Amygdala (tissue), 56 donors: ENCODE results near the gene DUOXA1.

Source experiments
- DNase-seq, 56 donors: peaks; one replicate each; lab custom pipeline; 2025; lab: John Stamatoyannopoulos, UW

DUOXA1 gene

GRCh38 chr15:45134046-45134445 lies 4.4 kb upstream of the DUOXA1 start:
- DNase-seq: no peak

- DNase-seq: no peak
These were observed 3.9 kb upstream of the DUOXA1 start for GRCh38 chr15:45133561-45133920.

- DNase-seq: no peak
These were observed 3.3 kb upstream of the DUOXA1 start for GRCh38 chr15:45132844-45133560.

GRCh38 chr15:45131510-45131909 lies 1.8 kb upstream of the DUOXA1 start:
- no peak for DNase-seq

GRCh38 chr15:45130291-45131000 lies 767 bp upstream of the DUOXA1 start:
- DNase-seq: no peak

- DNase-seq: no peak
These were observed 574 bp downstream of the DUOXA1 start for GRCh38 chr15:45128971-45129639.

GRCh38 chr15:45126535-45127158 lies 3.0 kb downstream of the DUOXA1 start:
- peak in 1 of 56 donors; percentile 12 for DNase-seq

- no peak for DNase-seq
These were observed 6.3 kb downstream of the DUOXA1 start for GRCh38 chr15:45123397-45123796.

GRCh38 chr15:45122719-45123118 lies 7.0 kb downstream of the DUOXA1 start:
- no peak for DNase-seq

GRCh38 chr15:45121706-45122417 lies 7.8 kb downstream of the DUOXA1 start:
- DNase-seq: no peak

- DNase-seq: no peak
These were observed 8.7 kb downstream of the DUOXA1 start for GRCh38 chr15:45121020-45121419.

GRCh38 chr15:45120081-45120972 lies 9.4 kb downstream of the DUOXA1 start:
- DNase-seq: no peak

- DNase-seq: no peak
These were observed 10.7 kb downstream of the DUOXA1 start for GRCh38 chr15:45118996-45119395.

GRCh38 chr15:45118131-45118588 lies 11.5 kb downstream of the DUOXA1 start:
- DNase-seq: peak in 55 of 56 donors; percentile 18 to 94 (median 76)

GRCh38 chr15:45117308-45118130 lies 12.2 kb downstream of the DUOXA1 start:
- no peak for DNase-seq

GRCh38 chr15:45116482-45117307 lies 13.0 kb downstream of the DUOXA1 start:
- DNase-seq: no peak

- no peak for DNase-seq
These were observed 13.6 kb downstream of the DUOXA1 start for GRCh38 chr15:45116006-45116481.
